ENCODE data around the gene TMEM95.
"Not testable (repeated sequence)": the region's sequence is repeated elsewhere in the genome, so short reads cannot be mapped to it uniquely, and the experiment has no call there.

TMEM95 gene

GRCh38 chr17:7346761-7347614 is 8.0 kb upstream of the TMEM95 start:
- DNase-seq (ENCODE audit: low read depth in 2 of 2): no peak

GRCh38 chr17:7347630-7348477 is 7.1 kb upstream of the TMEM95 start:
- DNase-seq (ENCODE audit: low read depth in 2 of 2): no peak

GRCh38 chr17:7348478-7349242 is 6.3 kb upstream of the TMEM95 start:
- no peak for DNase-seq (ENCODE audit: low read depth in 2 of 2)

- DNase-seq (ENCODE audit: low read depth in 2 of 2): peak; percentile 47 to 66
Measured at GRCh38 chr17:7351665-7352502, 3.1 kb upstream of the TMEM95 start, which contains the start of gene KCTD11. KCTD11 (plus strand) TSS chr17:7352162.

GRCh38 chr17:7352503-7352889 is 2.5 kb upstream of the TMEM95 start:
- no peak for DNase-seq (ENCODE audit: low read depth in 2 of 2)

- no peak for DNase-seq (ENCODE audit: low read depth in 2 of 2)
Measured at GRCh38 chr17:7352910-7353635, 1.9 kb upstream of the TMEM95 start.

- no peak for DNase-seq (ENCODE audit: low read depth in 2 of 2)
Measured at GRCh38 chr17:7354262-7354843, 603 bp upstream of the TMEM95 start.

- no peak for DNase-seq (ENCODE audit: low read depth in 2 of 2)
Measured at GRCh38 chr17:7355573-7355972, 617 bp downstream of the TMEM95 start.

- DNase-seq (ENCODE audit: low read depth in 2 of 2): peak; percentile 67 to 73
Measured at GRCh38 chr17:7356072-7356549, 1.2 kb downstream of the TMEM95 start.

- no peak for DNase-seq (ENCODE audit: low read depth in 2 of 2)
Measured at GRCh38 chr17:7356756-7357155, 1.8 kb downstream of the TMEM95 start.

GRCh38 chr17:7357381-7357780 is 2.4 kb downstream of the TMEM95 start:
- no peak for DNase-seq (ENCODE audit: low read depth in 2 of 2)

GRCh38 chr17:7361906-7362305 is 7.0 kb downstream of the TMEM95 start:
- no peak for DNase-seq (ENCODE audit: low read depth in 2 of 2)

- DNase-seq (ENCODE audit: low read depth in 2 of 2): no peak
Measured at GRCh38 chr17:7363311-7363710, 8.4 kb downstream of the TMEM95 start.

- DNase-seq (ENCODE audit: low read depth in 2 of 2): not testable (repeated sequence)
Measured at GRCh38 chr17:7365963-7366362, 11.0 kb downstream of the TMEM95 start.

GRCh38 chr17:7367083-7367482 is 12.1 kb downstream of the TMEM95 start:
- DNase-seq (ENCODE audit: low read depth in 2 of 2): no peak

GRCh38 chr17:7367918-7368598 is 13.1 kb downstream of the TMEM95 start:
- no peak for DNase-seq (ENCODE audit: low read depth in 2 of 2)

GRCh38 chr17:7368599-7368994 is 13.6 kb downstream of the TMEM95 start:
- not testable (repeated sequence) for DNase-seq (ENCODE audit: low read depth in 2 of 2)

- DNase-seq (ENCODE audit: low read depth in 2 of 2): no peak
Measured at GRCh38 chr17:7369825-7370224, 14.9 kb downstream of the TMEM95 start.

GRCh38 chr17:7370853-7371252 is 15.9 kb downstream of the TMEM95 start:
- no peak for DNase-seq (ENCODE audit: low read depth in 2 of 2)

All from activated CD8-positive, alpha-beta memory T cell treated with anti-CD3 and anti-CD28 coated beads for 4 hours (primary cell).